ENCODE results near the gene ME1. TPM values are rescaled to one million over a fixed set of nuclear protein-coding genes. Genes with fewer than 3 reads are reported as not detected.

Gene ME1
- total and polyA plus RNA-seq, 2 of the 13 experiments (the other 11 are each of a cell fraction or from before 2014, with no cell fraction given) = not detected

DNA sequence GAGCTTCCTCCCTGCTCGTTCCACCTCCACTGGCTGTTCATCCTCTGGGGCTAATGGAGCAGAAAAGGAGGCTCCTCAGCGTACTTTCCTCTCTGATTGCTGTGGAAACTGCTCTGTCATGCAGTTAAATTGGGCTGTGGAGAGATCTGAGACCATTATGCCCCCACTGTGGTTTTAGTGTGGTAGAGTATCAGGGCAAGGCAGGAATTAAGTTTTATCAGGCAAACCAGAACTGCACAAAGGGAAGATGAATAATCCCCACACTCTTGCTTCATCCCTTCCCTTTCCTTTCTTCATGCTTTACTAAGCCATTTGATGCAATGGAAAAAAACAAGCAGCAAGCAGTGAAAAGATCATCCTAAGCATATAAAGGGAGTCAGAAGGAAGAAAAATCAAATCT lies 11.9 kb upstream of the ME1 start:
- FAIRE-seq (no peak), DNase-seq (ENCODE audit: low spot score) (no peak), ATAC-seq (no peak)
- intact Hi-C loops (cut with micrococcal nuclease; ENCODE audit: unreplicated experiment) = no loop called here
- Histone ChIP-seq H3K27me3 (ENCODE audit: control insufficient read depth in 1 of 2, insufficient read depth in 2 of 2, low read length in 2 of 2) (no peaks in the 10 kb centered on the region), H3K4me2 (ENCODE audit: low read depth, low read length) (no peak overlapping the region), H3K36me3 (replicated peaks in 1 of 2; ENCODE audit: control insufficient read depth in 1 of 2, insufficient read depth in 2 of 2, low read length in 2 of 2) (no peaks in the 10 kb centered on the region), H3K9ac (ENCODE audit: insufficient read depth, low read depth, low read length) (no peak overlapping the region), H3K9me3 (ENCODE audit: low read length) (no peaks in the 10 kb centered on the region), H3K27ac (ENCODE audit: extremely low read length, insufficient read depth, low read length) (no peak overlapping the region), H3K4me1 (ENCODE audit: insufficient read depth, low read length) (no peaks in the 10 kb centered on the region), H3K4me3 (replicated peaks in 1 of 3; ENCODE audit: insufficient read depth in 1 of 3, low read depth in 2 of 3, low read length in 3 of 3) (no peak overlapping the region), H2AFZ (ENCODE audit: low read length) (no peak overlapping the region), H3K79me2 (ENCODE audit: insufficient read depth, low read length) (no peaks in the 10 kb centered on the region), H4K20me1 (ENCODE audit: insufficient read depth, low read length) (no peaks in the 10 kb centered on the region)
- 0% methylated on average over 2 of the region's 2 CpGs for WGBS (ENCODE audit: low lambda C conversion rate)
- BruUV-seq (replicated peaks) = no TSS peak
- TF ChIP-seq ZNF292 (CRISPR knock-in tag; IDR thresholded peaks at IDR 0.05; ENCODE audit: borderline replicate concordance, low read depth) = no peak
- TF ChIP-seq ZNF326 (CRISPR knock-in tag; IDR thresholded peaks at IDR 0.05; ENCODE audit: borderline replicate concordance) = no peak
- in situ Hi-C loops (cut with HindIII; ENCODE audit: extremely low pct_ligation_motif_present, low pct_unique_long_range_greater_than_20kb) = no loop called here
- ChIA-PET CTCF (ENCODE audit: low intra/inter-chr PET ratio, low total read pairs) (no interaction called here), POLR2A (no interaction called here)

DNA sequence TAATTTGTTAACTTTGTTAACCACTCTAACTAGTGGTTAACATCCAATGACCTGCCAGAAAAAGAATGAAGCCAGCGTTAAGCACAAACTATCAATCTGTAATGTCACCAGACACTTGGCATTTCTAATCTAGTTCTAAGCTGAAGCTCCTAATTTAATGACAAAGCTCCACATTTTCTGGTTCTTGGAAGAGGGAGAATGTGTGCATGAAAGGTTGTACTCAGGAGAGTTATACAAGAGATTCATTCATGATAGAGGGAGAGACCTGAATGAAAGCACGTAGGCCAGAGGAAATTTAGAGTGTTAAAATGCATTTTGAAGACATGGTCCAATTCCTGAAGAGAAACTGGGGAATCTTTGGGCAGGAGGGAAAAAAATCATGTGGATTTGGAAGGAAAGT lies 8.3 kb upstream of the ME1 start:
- POLR2A ChIA-PET = no interaction called here
- H2AFZ ChIP-seq (ENCODE audit: low read length) = no peak overlapping the region
- DNase-seq (ENCODE audit: low spot score) (no peak), ATAC-seq (no peak), FAIRE-seq (no peak)
- H3K36me3 ChIP-seq (replicated peaks in 1 of 2; ENCODE audit: control insufficient read depth in 1 of 2, insufficient read depth in 2 of 2, low read length in 2 of 2) = no peaks in the 10 kb centered on the region
- H3K9ac ChIP-seq (ENCODE audit: insufficient read depth, low read depth, low read length) = no peak overlapping the region
- intact Hi-C loops (cut with micrococcal nuclease; ENCODE audit: unreplicated experiment) (no loop called here), in situ Hi-C loops (cut with HindIII; ENCODE audit: extremely low pct_ligation_motif_present, low pct_unique_long_range_greater_than_20kb) (no loop called here)
- no peaks in the 10 kb centered on the region for H3K79me2 ChIP-seq (ENCODE audit: insufficient read depth, low read length)
- H3K4me2 ChIP-seq (ENCODE audit: low read depth, low read length) = no peak overlapping the region
- 3% methylated on average over 2 of the region's 2 CpGs for WGBS (ENCODE audit: low lambda C conversion rate)
- H3K4me3 ChIP-seq (replicated peaks in 1 of 3; ENCODE audit: insufficient read depth in 1 of 3, low read depth in 2 of 3, low read length in 3 of 3) = no peak overlapping the region
- H4K20me1 ChIP-seq (ENCODE audit: insufficient read depth, low read length) = no peaks in the 10 kb centered on the region
- BruUV-seq (replicated peaks) = no TSS peak
- H3K27me3 ChIP-seq (ENCODE audit: control insufficient read depth in 1 of 2, insufficient read depth in 2 of 2, low read length in 2 of 2) = no peaks in the 10 kb centered on the region
- H3K27ac ChIP-seq (ENCODE audit: extremely low read length, insufficient read depth, low read length) = no peak overlapping the region
- H3K9me3 ChIP-seq (ENCODE audit: low read length) = no peaks in the 10 kb centered on the region
- no peaks in the 10 kb centered on the region for H3K4me1 ChIP-seq (ENCODE audit: insufficient read depth, low read length)
- CTCF ChIA-PET (ENCODE audit: low intra/inter-chr PET ratio, low total read pairs) = no interaction called here
- TF ChIP-seq KMT2B (CRISPR knock-in tag; IDR thresholded peaks at IDR 0.05) (no peak), SAFB2 (CRISPR knock-in tag; IDR thresholded peaks at IDR 0.05; ENCODE audit: borderline replicate concordance, low read depth) (no peak), ZBTB14 (CRISPR knock-in tag; IDR thresholded peaks at IDR 0.05) (no peak), ZNF430 (CRISPR knock-in tag; IDR thresholded peaks at IDR 0.05) (no peak), ZSCAN31 (CRISPR knock-in tag; IDR thresholded peaks at IDR 0.05; ENCODE audit: low read depth) (no peak), BCL6 (CRISPR knock-in tag; IDR thresholded peaks at IDR 0.05) (no peak), ARHGAP35 (CRISPR knock-in tag; IDR thresholded peaks at IDR 0.05; ENCODE audit: borderline replicate concordance) (no peak), ZFP82 (CRISPR knock-in tag; IDR thresholded peaks at IDR 0.05; ENCODE audit: borderline replicate concordance) (no peak), NFE2 (CRISPR knock-in tag; IDR thresholded peaks at IDR 0.05) (no peak), FOXC1 (CRISPR knock-in tag; IDR thresholded peaks at IDR 0.05; ENCODE audit: borderline replicate concordance) (no peak), AKAP8 (CRISPR knock-in tag; IDR thresholded peaks at IDR 0.05) (no peak)
- TF ChIP-seq, protein P1, sequence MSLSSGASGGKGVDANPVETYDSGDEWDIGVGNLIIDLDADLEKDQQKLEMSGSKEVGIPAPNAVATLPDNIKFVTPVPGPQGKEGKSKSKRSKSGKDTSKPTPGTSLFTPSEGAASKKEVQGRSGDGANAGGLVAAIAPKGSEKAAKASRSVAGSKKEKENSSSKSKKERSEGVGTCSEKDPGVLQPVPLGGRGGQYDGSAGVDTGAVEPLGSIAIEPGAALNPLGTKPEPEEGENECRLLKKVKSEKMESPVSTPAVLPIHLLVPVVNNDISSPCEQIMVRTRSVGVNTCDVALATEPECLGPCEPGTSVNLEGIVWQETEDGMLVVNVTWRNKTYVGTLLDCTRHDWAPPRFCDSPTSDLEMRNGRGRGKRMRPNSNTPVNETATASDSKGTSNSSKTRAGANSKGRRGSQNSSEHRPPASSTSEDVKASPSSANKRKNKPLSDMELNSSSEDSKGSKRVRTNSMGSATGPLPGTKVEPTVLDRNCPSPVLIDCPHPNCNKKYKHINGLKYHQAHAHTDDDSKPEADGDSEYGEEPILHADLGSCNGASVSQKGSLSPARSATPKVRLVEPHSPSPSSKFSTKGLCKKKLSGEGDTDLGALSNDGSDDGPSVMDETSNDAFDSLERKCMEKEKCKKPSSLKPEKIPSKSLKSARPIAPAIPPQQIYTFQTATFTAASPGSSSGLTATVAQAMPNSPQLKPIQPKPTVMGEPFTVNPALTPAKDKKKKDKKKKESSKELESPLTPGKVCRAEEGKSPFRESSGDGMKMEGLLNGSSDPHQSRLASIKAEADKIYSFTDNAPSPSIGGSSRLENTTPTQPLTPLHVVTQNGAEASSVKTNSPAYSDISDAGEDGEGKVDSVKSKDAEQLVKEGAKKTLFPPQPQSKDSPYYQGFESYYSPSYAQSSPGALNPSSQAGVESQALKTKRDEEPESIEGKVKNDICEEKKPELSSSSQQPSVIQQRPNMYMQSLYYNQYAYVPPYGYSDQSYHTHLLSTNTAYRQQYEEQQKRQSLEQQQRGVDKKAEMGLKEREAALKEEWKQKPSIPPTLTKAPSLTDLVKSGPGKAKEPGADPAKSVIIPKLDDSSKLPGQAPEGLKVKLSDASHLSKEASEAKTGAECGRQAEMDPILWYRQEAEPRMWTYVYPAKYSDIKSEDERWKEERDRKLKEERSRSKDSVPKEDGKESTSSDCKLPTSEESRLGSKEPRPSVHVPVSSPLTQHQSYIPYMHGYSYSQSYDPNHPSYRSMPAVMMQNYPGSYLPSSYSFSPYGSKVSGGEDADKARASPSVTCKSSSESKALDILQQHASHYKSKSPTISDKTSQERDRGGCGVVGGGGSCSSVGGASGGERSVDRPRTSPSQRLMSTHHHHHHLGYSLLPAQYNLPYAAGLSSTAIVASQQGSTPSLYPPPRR (CRISPR knock-in tag; IDR thresholded peaks at IDR 0.05; ENCODE audit: borderline replicate concordance) = no peak
